Measurements from ENCODE around the gene FSTL5.
"Not testable (repeated sequence)": the region's sequence is repeated elsewhere in the genome, so short reads cannot be mapped to it uniquely, and the experiment has no call there.

FSTL5 gene

GRCh38 chr4:162140051-162140683, 23.6 kb downstream of the FSTL5 start:
- Histone ChIP-seq H3K27me3 (ENCODE audit: control insufficient read depth, insufficient read depth, low read length) (no peaks in the 10 kb centered on the region), H3K36me3 (ENCODE audit: control insufficient read depth, insufficient read depth, low read length) (no peaks in the 10 kb centered on the region), H3K4me1 (ENCODE audit: control insufficient read depth, insufficient read depth, low read length) (no peaks in the 10 kb centered on the region), H3K9me3 (ENCODE audit: control insufficient read depth, low read length) (no peaks in the 10 kb centered on the region), H3K9ac (ENCODE audit: low read length) (no peak overlapping the region), H3K4me3 (ENCODE audit: low read length) (no peak overlapping the region)

DNA sequence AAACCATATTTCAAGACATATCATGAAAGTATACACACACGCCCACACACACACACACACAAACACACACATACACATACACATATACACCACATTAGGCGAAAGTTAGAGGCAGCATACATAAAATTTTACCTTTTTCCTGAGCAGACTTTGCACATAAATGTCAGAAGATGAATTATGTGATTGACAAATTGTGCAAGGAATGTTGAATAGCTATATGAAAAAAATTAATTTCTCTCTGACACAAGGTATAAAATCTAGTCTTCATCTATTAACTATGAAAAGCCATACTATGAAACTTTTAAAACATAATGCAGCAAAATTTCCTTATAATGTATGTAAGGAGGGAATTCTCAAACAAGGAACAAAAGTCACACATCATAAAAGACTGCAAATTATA, 24.4 kb downstream of the FSTL5 start:
- H3K9me3 ChIP-seq (ENCODE audit: control insufficient read depth, low read length) = no peaks in the 10 kb centered on the region
- H3K4me1 ChIP-seq (ENCODE audit: control insufficient read depth, insufficient read depth, low read length) = no peaks in the 10 kb centered on the region
- H3K4me3 ChIP-seq (ENCODE audit: low read length) = no peak overlapping the region
- H3K27me3 ChIP-seq (ENCODE audit: control insufficient read depth, insufficient read depth, low read length) = no peaks in the 10 kb centered on the region
- H3K9ac ChIP-seq (ENCODE audit: low read length) = no peak overlapping the region
- H3K36me3 ChIP-seq (ENCODE audit: control insufficient read depth, insufficient read depth, low read length) = no peaks in the 10 kb centered on the region

DNA sequence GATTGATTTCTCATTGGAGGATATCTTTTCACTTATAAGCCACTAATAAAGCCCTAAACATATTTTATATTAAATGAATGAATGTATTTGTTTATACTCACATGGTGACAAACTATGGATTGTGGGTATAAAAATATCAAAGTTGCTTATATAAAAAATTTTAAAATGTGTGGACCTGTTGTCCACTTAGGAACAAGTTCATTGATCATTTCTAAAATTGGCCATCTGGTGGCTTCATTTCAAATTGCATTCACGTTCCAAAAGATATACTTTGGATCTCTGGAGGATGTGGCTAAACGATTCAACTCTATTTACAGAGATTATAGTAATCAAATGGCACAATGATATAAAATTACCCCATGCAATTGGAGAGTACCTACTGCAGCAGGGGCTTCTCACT, 32.5 kb downstream of the FSTL5 start:
- Histone ChIP-seq H3K36me3 (ENCODE audit: control insufficient read depth, insufficient read depth, low read length) (no peaks in the 10 kb centered on the region), H3K27me3 (ENCODE audit: control insufficient read depth, insufficient read depth, low read length) (no peaks in the 10 kb centered on the region), H3K9me3 (ENCODE audit: control insufficient read depth, low read length) (no peaks in the 10 kb centered on the region), H3K4me3 (ENCODE audit: low read length) (no peak overlapping the region), H3K4me1 (ENCODE audit: control insufficient read depth, insufficient read depth, low read length) (no peaks in the 10 kb centered on the region), H3K9ac (ENCODE audit: low read length) (no peak overlapping the region)

DNA sequence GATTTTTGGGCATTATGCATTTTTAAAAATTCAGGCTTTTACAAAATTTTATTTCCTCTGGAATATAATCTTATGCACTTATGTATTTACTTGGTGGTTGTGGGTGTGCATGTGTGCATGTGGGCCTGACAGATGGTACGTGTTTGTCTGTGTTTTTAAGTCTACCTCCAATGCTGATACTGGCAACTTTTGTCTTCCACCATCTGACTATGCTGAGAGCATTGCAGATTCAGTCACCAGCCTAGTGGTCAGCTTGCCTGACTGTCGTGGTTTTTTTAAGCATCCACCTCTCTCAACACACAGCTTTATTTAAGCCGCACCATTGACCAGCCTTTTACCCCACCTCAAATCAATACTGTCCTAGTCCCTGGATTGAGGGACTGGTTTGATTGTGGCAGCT, 37.1 kb downstream of the FSTL5 start:
- Histone ChIP-seq H3K4me3 (ENCODE audit: low read length) (no peak overlapping the region), H3K9ac (ENCODE audit: low read length) (no peak overlapping the region), H3K36me3 (ENCODE audit: control insufficient read depth, insufficient read depth, low read length) (no peaks in the 10 kb centered on the region), H3K27me3 (ENCODE audit: control insufficient read depth, insufficient read depth, low read length) (no peaks in the 10 kb centered on the region), H3K4me1 (ENCODE audit: control insufficient read depth, insufficient read depth, low read length) (no peaks in the 10 kb centered on the region), H3K9me3 (ENCODE audit: control insufficient read depth, low read length) (no peaks in the 10 kb centered on the region)

DNA sequence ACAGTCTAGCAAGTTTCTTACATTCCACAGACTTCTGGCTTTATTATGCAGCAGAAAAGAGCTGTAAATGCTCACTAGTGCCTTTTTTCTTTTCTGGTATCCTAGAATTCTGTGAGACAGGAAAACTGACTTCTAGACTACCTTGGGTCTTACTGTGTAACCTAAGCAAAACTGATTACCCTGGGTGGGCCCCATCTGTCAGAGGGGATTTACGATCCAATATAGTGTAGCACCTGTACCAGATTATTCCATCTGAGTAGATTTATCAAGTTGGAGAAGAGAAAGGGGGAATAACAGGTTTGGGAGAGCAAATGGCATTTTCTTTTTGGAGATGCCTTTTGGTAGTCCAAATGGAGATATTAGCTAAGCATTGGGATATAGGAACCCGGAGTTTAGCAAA, 46.7 kb downstream of the FSTL5 start:
- no peaks in the 10 kb centered on the region for H3K4me1 ChIP-seq (ENCODE audit: control insufficient read depth, insufficient read depth, low read length)
- H3K4me3 ChIP-seq (ENCODE audit: low read length) = no peak overlapping the region
- no peaks in the 10 kb centered on the region for H3K9me3 ChIP-seq (ENCODE audit: control insufficient read depth, low read length)
- H3K9ac ChIP-seq (ENCODE audit: low read length) = no peak overlapping the region
- no peaks in the 10 kb centered on the region for H3K36me3 ChIP-seq (ENCODE audit: control insufficient read depth, insufficient read depth, low read length)
- H3K27me3 ChIP-seq (ENCODE audit: control insufficient read depth, insufficient read depth, low read length) = no peaks in the 10 kb centered on the region

GRCh38 chr4:162116095-162116779, 47.6 kb downstream of the FSTL5 start:
- Histone ChIP-seq H3K4me3 (ENCODE audit: low read length) (no peak overlapping the region), H3K9ac (ENCODE audit: low read length) (no peak overlapping the region), H3K4me1 (ENCODE audit: control insufficient read depth, insufficient read depth, low read length) (no peaks in the 10 kb centered on the region), H3K27me3 (ENCODE audit: control insufficient read depth, insufficient read depth, low read length) (no peaks in the 10 kb centered on the region), H3K36me3 (ENCODE audit: control insufficient read depth, insufficient read depth, low read length) (no peaks in the 10 kb centered on the region), H3K9me3 (ENCODE audit: control insufficient read depth, low read length) (no peaks in the 10 kb centered on the region)

GRCh38 chr4:162115333-162115732, 48.5 kb downstream of the FSTL5 start:
- no peak overlapping the region for H3K9ac ChIP-seq (ENCODE audit: low read length)
- H3K36me3 ChIP-seq (ENCODE audit: control insufficient read depth, insufficient read depth, low read length) = no peaks in the 10 kb centered on the region
- H3K4me3 ChIP-seq (ENCODE audit: low read length) = no peak overlapping the region
- H3K27me3 ChIP-seq (ENCODE audit: control insufficient read depth, insufficient read depth, low read length) = no peaks in the 10 kb centered on the region
- no peaks in the 10 kb centered on the region for H3K9me3 ChIP-seq (ENCODE audit: control insufficient read depth, low read length)
- no peaks in the 10 kb centered on the region for H3K4me1 ChIP-seq (ENCODE audit: control insufficient read depth, insufficient read depth, low read length)

DNA sequence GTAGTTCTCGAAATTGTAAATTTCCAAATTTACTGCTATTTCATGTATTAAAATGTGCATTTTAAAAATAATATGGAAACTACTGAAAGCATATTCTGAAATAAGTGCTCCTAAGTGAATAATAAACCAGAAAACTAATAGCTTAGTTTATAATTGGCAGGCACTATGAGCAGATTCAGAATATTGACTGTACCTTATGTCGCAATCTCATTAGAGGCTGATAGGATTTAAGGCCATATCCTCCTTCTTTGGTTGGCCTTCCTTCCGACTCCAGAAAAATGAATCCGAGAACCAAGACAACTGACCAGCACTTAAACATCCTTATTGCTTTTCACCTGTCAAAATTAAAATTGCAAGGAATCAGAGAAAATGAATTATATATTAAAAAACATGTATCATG, 52.7 kb downstream of the FSTL5 start:
- no peaks in the 10 kb centered on the region for H3K4me1 ChIP-seq (ENCODE audit: control insufficient read depth, insufficient read depth, low read length)
- no peak overlapping the region for H3K4me3 ChIP-seq (ENCODE audit: low read length)
- H3K27me3 ChIP-seq (ENCODE audit: control insufficient read depth, insufficient read depth, low read length) = no peaks in the 10 kb centered on the region
- H3K9me3 ChIP-seq (ENCODE audit: control insufficient read depth, low read length) = no peaks in the 10 kb centered on the region
- H3K36me3 ChIP-seq (ENCODE audit: control insufficient read depth, insufficient read depth, low read length) = no peaks in the 10 kb centered on the region
- H3K9ac ChIP-seq (ENCODE audit: low read length) = no peak overlapping the region

GRCh38 chr4:162104459-162105124, 59.2 kb downstream of the FSTL5 start:
- Histone ChIP-seq H3K4me3 (ENCODE audit: low read length) (no peak overlapping the region), H3K9ac (ENCODE audit: low read length) (no peak overlapping the region), H3K27me3 (ENCODE audit: control insufficient read depth, insufficient read depth, low read length) (no peaks in the 10 kb centered on the region), H3K4me1 (ENCODE audit: control insufficient read depth, insufficient read depth, low read length) (no peaks in the 10 kb centered on the region), H3K36me3 (ENCODE audit: control insufficient read depth, insufficient read depth, low read length) (no peaks in the 10 kb centered on the region), H3K9me3 (ENCODE audit: control insufficient read depth, low read length) (no peaks in the 10 kb centered on the region)

DNA sequence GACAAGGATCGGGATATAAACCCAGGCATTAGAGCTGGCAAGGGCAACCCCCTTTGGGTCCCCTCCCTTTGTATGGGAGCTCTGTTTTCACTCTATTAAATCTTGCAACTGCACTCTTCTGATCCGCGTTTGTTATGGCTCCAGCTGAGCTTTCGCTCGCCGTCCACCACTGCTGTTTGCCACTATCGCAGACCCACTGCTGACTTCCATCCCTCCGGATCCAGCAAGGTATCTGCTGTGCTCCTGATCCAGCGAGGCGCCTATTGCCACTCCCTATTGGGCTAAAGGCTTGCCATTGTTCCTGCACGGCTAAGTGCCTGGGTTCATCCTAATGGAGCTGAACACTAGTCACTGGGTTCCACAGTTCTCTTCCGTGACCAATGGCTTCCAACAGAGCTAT, 59.9 kb downstream of the FSTL5 start:
- H3K9ac ChIP-seq (ENCODE audit: low read length); H3K9me3 ChIP-seq (ENCODE audit: control insufficient read depth, low read length); H3K27me3 ChIP-seq (ENCODE audit: control insufficient read depth, insufficient read depth, low read length); H3K4me3 ChIP-seq (ENCODE audit: low read length); H3K4me1 ChIP-seq (ENCODE audit: control insufficient read depth, insufficient read depth, low read length); H3K36me3 ChIP-seq (ENCODE audit: control insufficient read depth, insufficient read depth, low read length): not testable (repeated sequence)

- Histone ChIP-seq H3K9ac (ENCODE audit: low read length) (no peak overlapping the region), H3K36me3 (ENCODE audit: control insufficient read depth, insufficient read depth, low read length) (no peaks in the 10 kb centered on the region), H3K9me3 (ENCODE audit: control insufficient read depth, low read length) (no peaks in the 10 kb centered on the region), H3K4me3 (ENCODE audit: low read length) (no peak overlapping the region), H3K27me3 (ENCODE audit: control insufficient read depth, insufficient read depth, low read length) (no peaks in the 10 kb centered on the region), H3K4me1 (ENCODE audit: control insufficient read depth, insufficient read depth, low read length) (no peaks in the 10 kb centered on the region)
Observed at GRCh38 chr4:162102713-162103112, 61.1 kb downstream of the FSTL5 start.

DNA sequence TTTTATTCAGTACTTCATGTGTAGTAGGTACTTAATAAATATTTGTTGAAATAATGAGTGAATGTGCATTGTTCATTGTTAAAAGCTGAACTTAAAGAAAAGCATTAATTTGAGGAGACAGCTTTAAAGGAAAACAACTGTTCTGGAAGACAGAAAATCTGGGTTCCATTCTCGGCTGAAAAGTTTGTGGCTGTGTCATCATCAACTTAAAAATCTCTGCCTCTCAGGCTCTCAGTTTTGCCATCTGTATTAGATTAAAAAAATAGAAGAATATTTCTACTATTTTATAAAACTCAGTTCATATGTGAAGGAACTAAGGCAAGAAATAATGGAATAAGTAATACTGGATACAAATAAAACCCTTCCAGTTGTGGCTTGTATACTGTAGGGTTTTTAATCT, 62.5 kb downstream of the FSTL5 start:
- Histone ChIP-seq H3K4me3 (ENCODE audit: low read length) (no peak overlapping the region), H3K36me3 (ENCODE audit: control insufficient read depth, insufficient read depth, low read length) (no peaks in the 10 kb centered on the region), H3K4me1 (ENCODE audit: control insufficient read depth, insufficient read depth, low read length) (no peaks in the 10 kb centered on the region), H3K9ac (ENCODE audit: low read length) (no peak overlapping the region), H3K27me3 (ENCODE audit: control insufficient read depth, insufficient read depth, low read length) (no peaks in the 10 kb centered on the region), H3K9me3 (ENCODE audit: control insufficient read depth, low read length) (no peaks in the 10 kb centered on the region)
